ENCODE data around the gene CXCR1. TPM values are rescaled to one million over a fixed set of nuclear protein-coding genes. Genes with fewer than 3 reads are reported as not detected.

CXCR1 gene
- total and polyA plus RNA-seq, 2 of the 4 experiments (the other 2 are of a cell fraction): not detected

DNA sequence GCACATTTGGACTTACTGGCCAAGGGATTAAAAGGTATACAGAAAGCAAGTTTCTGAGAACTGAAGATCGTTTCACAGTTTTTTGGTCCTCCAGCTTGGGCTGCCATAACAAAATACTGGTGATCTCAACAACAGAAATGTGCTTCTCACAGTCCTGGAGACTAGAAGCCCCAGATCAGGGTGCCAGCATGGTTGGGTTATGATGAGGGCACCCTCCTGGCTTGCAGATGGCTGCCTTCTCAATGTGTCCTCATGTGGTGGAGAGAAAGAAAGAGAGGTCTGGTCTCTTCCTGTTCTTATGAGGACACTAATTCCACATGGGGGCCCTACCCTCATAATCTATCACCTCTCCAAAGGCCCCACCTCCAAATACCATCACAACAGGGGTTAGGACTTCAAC, 20.1 kb upstream of the CXCR1 start:
- Histone ChIP-seq H2AFZ (replicated peaks; ENCODE audit: low read length, poor library complexity) (peak overlapping the region; percentile 86), H2BK20ac (ENCODE audit: low read depth, low read length) (no peak overlapping the region), H4K91ac (ENCODE audit: insufficient read depth, low read depth, low read length) (no peak overlapping the region), H3K9ac (ENCODE audit: low read depth, low read length) (no peak overlapping the region), H3K9me3 (ENCODE audit: control insufficient read depth, insufficient read depth, low read length) (no peaks in the 10 kb centered on the region), H3K4me2 (ENCODE audit: low read depth, low read length) (no peak overlapping the region), H4K20me1 (ENCODE audit: insufficient read depth, low read length) (no peaks in the 10 kb centered on the region), H3K79me1 (ENCODE audit: low read depth in 1 of 2, low read length in 2 of 2) (no peaks in the 10 kb centered on the region), H3K18ac (ENCODE audit: low read depth, low read length) (no peak overlapping the region), H3K36me3 (ENCODE audit: control insufficient read depth, insufficient read depth, low read length) (no peaks in the 10 kb centered on the region), H3K4ac (ENCODE audit: low read depth, low read length) (no peak overlapping the region), H2BK120ac (ENCODE audit: low read depth, low read length) (no peak overlapping the region), H2BK15ac (ENCODE audit: low read depth, low read length) (no peak overlapping the region), H3K14ac (replicated peaks; ENCODE audit: low read depth, low read length) (no peak overlapping the region), H4K8ac (ENCODE audit: low read depth in 2 of 2, low read length in 2 of 2) (no peak overlapping the region), H2AK9ac (replicated peaks; ENCODE audit: low read depth, low read length, poor library complexity) (no peak overlapping the region), H4K5ac (ENCODE audit: low read depth, low read length) (no peak overlapping the region), H2BK5ac (ENCODE audit: low read depth, low read length, poor library complexity, severe bottlenecking) (no peak overlapping the region), H3K56ac (ENCODE audit: extremely low read depth, insufficient read depth, low read length) (no peak overlapping the region), H3K4me3 (ENCODE audit: insufficient read depth, low read depth, low read length) (no peak overlapping the region), H3K4me1 (ENCODE audit: control insufficient read depth, insufficient read depth, low read length) (no peaks in the 10 kb centered on the region; the same call in 1 of the 2 replicates), H3K23ac (ENCODE audit: low read depth, low read length) (no peak overlapping the region), H2AK5ac (ENCODE audit: low read depth, low read length) (no peak overlapping the region), H3K9me1 (ENCODE audit: insufficient read depth, low read length) (no peaks in the 10 kb centered on the region), H3K27me3 (ENCODE audit: control insufficient read depth, insufficient read depth, low read length) (peaks cover 30% of the 10 kb centered on the region), H3K27ac (ENCODE audit: insufficient read depth, low read length) (no peak overlapping the region)
- ChIA-PET POLR2A (ENCODE audit: unreplicated experiment) (interaction anchor here (0.6 kb wide), 1 partner anchor 34 kb away, joined by 9 read pairs; no protein-coding TSS in a partner anchor), CTCF (interaction anchor here (0.5 kb wide), 1 partner anchor 15 kb away, joined by 4 read pairs; no protein-coding TSS in a partner anchor)
- in situ Hi-C loops (cut with MboI; ENCODE audit: low sequenced_read_pairs): no loop called here
- 17% methylated on average over 1 of the region's 1 CpG; no CpG with 5 or more reads in 1 of the 2 experiments for WGBS, 2 experiments (ENCODE audit: extremely low coverage in 2 of 2, insufficient read length in 1 of 2)
- DNase-seq (no peak), ATAC-seq (ENCODE audit: low read depth) (no peak)
- no TSS peak for BruUV-seq (replicated peaks)
- TF ChIP-seq POLR2A (IDR thresholded peaks at IDR 0.05; ENCODE audit: low read depth, low read length) (no peak), RAD21 (IDR thresholded peaks at IDR 0.05; ENCODE audit: low read length) (no peak), CHD1 (IDR thresholded peaks at IDR 0.05; ENCODE audit: low read depth, low read length) (no peak)
- TF ChIP-seq, protein P1, sequence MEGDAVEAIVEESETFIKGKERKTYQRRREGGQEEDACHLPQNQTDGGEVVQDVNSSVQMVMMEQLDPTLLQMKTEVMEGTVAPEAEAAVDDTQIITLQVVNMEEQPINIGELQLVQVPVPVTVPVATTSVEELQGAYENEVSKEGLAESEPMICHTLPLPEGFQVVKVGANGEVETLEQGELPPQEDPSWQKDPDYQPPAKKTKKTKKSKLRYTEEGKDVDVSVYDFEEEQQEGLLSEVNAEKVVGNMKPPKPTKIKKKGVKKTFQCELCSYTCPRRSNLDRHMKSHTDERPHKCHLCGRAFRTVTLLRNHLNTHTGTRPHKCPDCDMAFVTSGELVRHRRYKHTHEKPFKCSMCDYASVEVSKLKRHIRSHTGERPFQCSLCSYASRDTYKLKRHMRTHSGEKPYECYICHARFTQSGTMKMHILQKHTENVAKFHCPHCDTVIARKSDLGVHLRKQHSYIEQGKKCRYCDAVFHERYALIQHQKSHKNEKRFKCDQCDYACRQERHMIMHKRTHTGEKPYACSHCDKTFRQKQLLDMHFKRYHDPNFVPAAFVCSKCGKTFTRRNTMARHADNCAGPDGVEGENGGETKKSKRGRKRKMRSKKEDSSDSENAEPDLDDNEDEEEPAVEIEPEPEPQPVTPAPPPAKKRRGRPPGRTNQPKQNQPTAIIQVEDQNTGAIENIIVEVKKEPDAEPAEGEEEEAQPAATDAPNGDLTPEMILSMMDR (conservative IDR thresholded peaks at IDR 0.05; ENCODE audit: low read depth, low read length): no peak
- dilution Hi-C loops (cut with HindIII; ENCODE audit: low sequenced_read_pairs, unreplicated experiment): no loop called here
- intact Hi-C loops (cut with micrococcal nuclease): loop anchor here (2.0 to 5.0 kb wide), 4 partner anchors 40 to 280 kb away; no protein-coding TSS in a partner anchor

All from IMR-90 (cell line).